ENCODE measurements around the gene ECHDC3. TPM values are rescaled to one million over a fixed set of nuclear protein-coding genes. Genes with fewer than 3 reads are reported as not detected.
A peak's percentile ranks its signal among the peaks of the same experiment; 100 is the strongest.

ECHDC3 gene
- total and polyA plus RNA-seq, 2 of the 4 experiments (the other 2 are of a cell fraction), result 4.3 to 5.0 TPM

- Histone ChIP-seq H3K9me1 (ENCODE audit: insufficient read depth, low read length) (peaks cover 17% of the 10 kb centered on the region), H2BK120ac (ENCODE audit: low read depth, low read length) (no peak overlapping the region), H2AK5ac (ENCODE audit: low read depth, low read length) (peak overlapping the region; percentile 26; the same call in 1 of the 2 replicates), H4K5ac (ENCODE audit: low read depth, low read length) (no peak overlapping the region), H2BK5ac (ENCODE audit: low read depth, low read length, poor library complexity, severe bottlenecking) (no peak overlapping the region), H4K20me1 (ENCODE audit: insufficient read depth, low read length) (no peaks in the 10 kb centered on the region), H3K9ac (ENCODE audit: low read depth, low read length) (no peak overlapping the region), H4K8ac (ENCODE audit: low read depth in 2 of 2, low read length in 2 of 2) (peak overlapping the region in 1 of 2 experiments; percentile 62; a peak in 1 of 4 replicates), H2AK9ac (replicated peaks; ENCODE audit: low read depth, low read length, poor library complexity) (no peak overlapping the region), H3K79me1 (ENCODE audit: low read depth in 1 of 2, low read length in 2 of 2) (no peaks in the 10 kb centered on the region), H3K27me3 (ENCODE audit: control insufficient read depth, insufficient read depth, low read length) (peaks cover 2% of the 10 kb centered on the region; the same call in 1 of the 2 replicates), H3K4ac (ENCODE audit: low read depth, low read length) (peak overlapping the region; percentile 7; the same call in 1 of the 2 replicates), H3K9me3 (ENCODE audit: control insufficient read depth, insufficient read depth, low read length) (no peaks in the 10 kb centered on the region), H3K27ac (ENCODE audit: insufficient read depth, low read length) (no peak overlapping the region), H3K4me3 (ENCODE audit: insufficient read depth, low read depth, low read length) (no peak overlapping the region), H2BK15ac (ENCODE audit: low read depth, low read length) (0 out of 3 replicates have a peak overlapping the region, but pooled peaks have one; percentile 32), H3K18ac (ENCODE audit: low read depth, low read length) (no peak overlapping the region), H3K4me1 (ENCODE audit: control insufficient read depth, insufficient read depth, low read length) (peaks cover 7% of the 10 kb centered on the region), H3K56ac (ENCODE audit: extremely low read depth, insufficient read depth, low read length) (no peak overlapping the region), H3K23ac (ENCODE audit: low read depth, low read length) (no peak overlapping the region), H2AFZ (replicated peaks; ENCODE audit: low read length, poor library complexity) (no peak overlapping the region), H3K36me3 (ENCODE audit: control insufficient read depth, insufficient read depth, low read length) (no peaks in the 10 kb centered on the region), H2BK20ac (ENCODE audit: low read depth, low read length) (peak overlapping the region; percentile 61; the same call in 1 of the 2 replicates), H3K4me2 (ENCODE audit: low read depth, low read length) (no peak overlapping the region), H4K91ac (ENCODE audit: insufficient read depth, low read depth, low read length) (no peak overlapping the region), H3K14ac (replicated peaks; ENCODE audit: low read depth, low read length) (no peak overlapping the region)
- dilution Hi-C loops (cut with HindIII; ENCODE audit: low sequenced_read_pairs, unreplicated experiment), result no loop called here
- DNase-seq (no peak), ATAC-seq (ENCODE audit: low read depth) (no peak)
- TF ChIP-seq RFX5 (IDR thresholded peaks at IDR 0.05; ENCODE audit: low read depth, low read length) (no peak), POLR2A (IDR thresholded peaks at IDR 0.05; ENCODE audit: low read depth, low read length) (no peak), CTCF (conservative IDR thresholded peaks at IDR 0.05; ENCODE audit: low read depth, low read length) (no peak), ELK1 (IDR thresholded peaks at IDR 0.05; ENCODE audit: borderline replicate concordance, low read depth, low read length) (no peak), MAZ (IDR thresholded peaks at IDR 0.05; ENCODE audit: borderline replicate concordance, low read depth, low read length) (no peak), BHLHE40 (IDR thresholded peaks at IDR 0.05; ENCODE audit: low read depth, low read length) (no peak), CHD1 (IDR thresholded peaks at IDR 0.05; ENCODE audit: low read depth, low read length) (no peak), NFE2L2 (IDR thresholded peaks at IDR 0.05; ENCODE audit: low read depth, low read length) (no peak), RCOR1 (IDR thresholded peaks at IDR 0.05; ENCODE audit: insufficient replicate concordance, low read length) (no peak), SMC3 (IDR thresholded peaks at IDR 0.05; ENCODE audit: low read depth, low read length) (no peak), MXI1 (IDR thresholded peaks at IDR 0.05; ENCODE audit: borderline replicate concordance, low read depth, low read length) (no peak), CEBPB (IDR thresholded peaks at IDR 0.05; ENCODE audit: low read depth, low read length) (no peak), USF2 (IDR thresholded peaks at IDR 0.05; ENCODE audit: low read depth, low read length) (no peak), RAD21 (IDR thresholded peaks at IDR 0.05; ENCODE audit: low read length) (no peak), MAFK (IDR thresholded peaks at IDR 0.05; ENCODE audit: low read depth, low read length) (no peak), FOS (IDR thresholded peaks at IDR 0.05; ENCODE audit: low read depth, low read length) (no peak)
- CTCF ChIA-PET, result interaction anchor here (0.6 to 1.8 kb wide), 5 partner anchors 9 to 1027 kb away, joined by 3 to 6 read pairs (median 4); no protein-coding TSS in a partner anchor
- intact Hi-C loops (cut with micrococcal nuclease), result loop anchor here (2.0 kb wide), 1 partner anchor 16 kb away; no protein-coding TSS in a partner anchor
- POLR2A ChIA-PET (ENCODE audit: unreplicated experiment), result no interaction called here
- no TSS peak for BruUV-seq (replicated peaks)
- 100% methylated on average over 1 of the region's 5 CpGs; no CpG with 5 or more reads in 1 of the 2 experiments for WGBS, 2 experiments (ENCODE audit: extremely low coverage in 2 of 2, insufficient read length in 1 of 2)
- in situ Hi-C loops (cut with MboI; ENCODE audit: low sequenced_read_pairs), result loop anchor here (5.0 kb wide), 1 partner anchor 193 kb away; no protein-coding TSS in a partner anchor
Measured at GRCh38 chr10:11794566-11794965, 52.4 kb downstream of the ECHDC3 start.

Measured in IMR-90 (cell line).